Vagina (tissue), 2 donors: ENCODE measurements around the gene FA2H. TPM values are rescaled to one million over a fixed set of nuclear protein-coding genes. Genes with fewer than 3 reads are reported as not detected.

ENCODE experiments used
- DNase-seq, 2 donors: peaks; one replicate each; pipeline ENCODE4 v3.0.0-alpha.2; 2017; ENCODE audit errors: extremely low spot score in 2 of 2
- H3K27ac ChIP-seq: fragments of 200-600 bp; sonication (generic); one replicate; pipeline ENCODE4 v1.5.1; 2019
- H3K27me3 ChIP-seq: fragments of 200-600 bp; sonication (generic); one replicate; pipeline ENCODE4 v1.5.1; 2019
- H3K36me3 ChIP-seq, 2 donors: fragments of 200-600 bp; sonication (generic); one replicate each; pipeline ENCODE4 v1.5.1; 2017 to 2019
- H3K4me1 ChIP-seq: fragments of 200-600 bp; sonication (generic); one replicate; pipeline ENCODE4 v1.5.1; 2019
- H3K4me3 ChIP-seq, 2 donors: fragments of 200-600 bp; sonication (generic); 1 replicate in 1 of 2; 2 replicates in 1 of 2; pipeline ENCODE4 v1.5.1; 2016 to 2019
- H3K9me3 ChIP-seq: fragments of 200-600 bp; sonication (generic); one replicate; pipeline ENCODE4 v1.5.1; 2019
- POLR2A ChIP-seq, 2 donors: fragments of 450-650 bp; IDR thresholded peaks; one replicate each; pipeline ENCODE4 v1.6.1; 2017; ENCODE audit warnings: antibody characterized with exemption in 2 of 2, mild to moderate bottlenecking in 2 of 2, moderate library complexity in 2 of 2
- POLR2AphosphoS5 ChIP-seq, 2 donors: sonication (generic); formaldehyde crosslinking; IDR thresholded peaks; one replicate each; pipeline ENCODE4 v1.9.0; 2017; ENCODE audit warnings: antibody characterized with exemption in 2 of 2, mild to moderate bottlenecking in 2 of 2, low read depth in 1 of 2; ENCODE audit not compliant: insufficient read depth in 1 of 2
- intact Hi-C: fragments of 100-400 bp; cut with DNase I; formaldehyde crosslinking; loops from one replicate; pipeline ENCODE4 v1.15.1; 2023
- total RNA-seq: library from RNA; depleted of rRNA; stranded (reverse); fragments of >200 nt; gene quantifications from one replicate; pipeline ENCODE4 v1.2.3, GENCODE V29; 2016
- TF ChIP-seq, protein P1 (sequence below), 3 experiments: fragments of 450-650 bp in 2 of 3; fragments of 200-600 bp in 1 of 3; sonication (generic) in 1 of 3; IDR thresholded peaks; one replicate each; pipeline ENCODE4 v1.5.1; 2017 to 2019; ENCODE audit warnings: antibody characterized with exemption in 3 of 3, mild to moderate bottlenecking in 2 of 3, moderate library complexity in 2 of 3

Gene FA2H
- total RNA-seq, 1 donor from 2014 or later, result not detected

DNA sequence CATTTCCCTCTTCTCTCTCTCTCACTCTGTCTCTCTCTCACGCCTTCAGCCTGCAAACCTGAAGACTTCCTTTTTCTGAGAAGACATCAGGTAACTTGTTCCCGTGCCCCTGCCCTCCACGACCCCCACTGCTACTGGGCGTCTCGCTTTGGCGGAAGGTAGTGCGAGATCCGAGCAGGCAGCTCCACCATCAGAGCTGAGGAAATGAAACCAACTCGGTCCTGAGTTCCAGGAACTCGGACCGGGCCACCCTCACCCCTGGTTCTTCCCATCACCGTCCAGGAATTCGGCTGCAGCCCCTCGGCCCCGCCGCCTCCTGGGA is 74.5 kb downstream of the FA2H start:
- Histone ChIP-seq H3K9me3 (no peaks in the 10 kb centered on the region), H3K27me3 (no peaks in the 10 kb centered on the region), H3K4me1 (peaks cover 34% of the 10 kb centered on the region), H3K4me3 (peak overlapping the region; percentile 66 to 96), H3K36me3 (peaks cover 0 to 2% of the 10 kb centered on the region in 2 donors), H3K27ac (peak overlapping the region; percentile 89)
- intact Hi-C loops, result loop anchor here (10.0 kb wide), 1 partner anchor 165 kb away; no protein-coding TSS in a partner anchor
- TF ChIP-seq POLR2A (IDR thresholded peaks at IDR 0.05), result no peak
- TF ChIP-seq, protein P1, sequence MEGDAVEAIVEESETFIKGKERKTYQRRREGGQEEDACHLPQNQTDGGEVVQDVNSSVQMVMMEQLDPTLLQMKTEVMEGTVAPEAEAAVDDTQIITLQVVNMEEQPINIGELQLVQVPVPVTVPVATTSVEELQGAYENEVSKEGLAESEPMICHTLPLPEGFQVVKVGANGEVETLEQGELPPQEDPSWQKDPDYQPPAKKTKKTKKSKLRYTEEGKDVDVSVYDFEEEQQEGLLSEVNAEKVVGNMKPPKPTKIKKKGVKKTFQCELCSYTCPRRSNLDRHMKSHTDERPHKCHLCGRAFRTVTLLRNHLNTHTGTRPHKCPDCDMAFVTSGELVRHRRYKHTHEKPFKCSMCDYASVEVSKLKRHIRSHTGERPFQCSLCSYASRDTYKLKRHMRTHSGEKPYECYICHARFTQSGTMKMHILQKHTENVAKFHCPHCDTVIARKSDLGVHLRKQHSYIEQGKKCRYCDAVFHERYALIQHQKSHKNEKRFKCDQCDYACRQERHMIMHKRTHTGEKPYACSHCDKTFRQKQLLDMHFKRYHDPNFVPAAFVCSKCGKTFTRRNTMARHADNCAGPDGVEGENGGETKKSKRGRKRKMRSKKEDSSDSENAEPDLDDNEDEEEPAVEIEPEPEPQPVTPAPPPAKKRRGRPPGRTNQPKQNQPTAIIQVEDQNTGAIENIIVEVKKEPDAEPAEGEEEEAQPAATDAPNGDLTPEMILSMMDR (IDR thresholded peaks at IDR 0.05), result no peak
- no peak for TF ChIP-seq POLR2AphosphoS5 (IDR thresholded peaks at IDR 0.05; ENCODE audit: insufficient read depth in 1 of 2, low read depth in 1 of 2)
- no peak for DNase-seq

DNA sequence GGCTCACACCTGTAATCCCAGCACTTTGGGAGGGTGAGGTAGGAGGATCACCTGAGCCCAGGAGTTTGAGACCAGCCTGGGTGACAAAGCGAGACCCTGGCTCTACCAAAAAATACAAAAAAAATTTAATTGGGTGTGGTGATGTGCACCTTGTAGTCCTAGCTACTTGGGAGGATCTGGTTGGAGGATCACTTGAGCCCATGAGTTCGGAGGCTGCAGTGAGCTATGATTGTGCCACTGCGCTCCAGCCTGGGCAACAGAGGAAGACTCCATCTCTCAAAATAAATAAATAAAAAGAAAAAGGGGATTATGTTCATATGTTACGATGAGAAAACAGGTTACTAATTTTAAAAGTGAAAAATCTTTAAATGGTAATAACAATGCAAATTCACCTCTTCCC is 75.0 kb downstream of the FA2H start:
- peaks cover 0 to 6% of the 10 kb centered on the region in 2 donors for H3K36me3 ChIP-seq
- TF ChIP-seq, protein P1 (IDR thresholded peaks at IDR 0.05), result no peak
- no peak for TF ChIP-seq POLR2AphosphoS5 (IDR thresholded peaks at IDR 0.05; ENCODE audit: insufficient read depth in 1 of 2, low read depth in 1 of 2)
- TF ChIP-seq POLR2A (IDR thresholded peaks at IDR 0.05), result no peak
- H3K9me3 ChIP-seq, result no peaks in the 10 kb centered on the region
- DNase-seq, result no peak
- H3K4me1 ChIP-seq, result peaks cover 34% of the 10 kb centered on the region
- peak overlapping the region; percentile 89 for H3K27ac ChIP-seq
- peak overlapping the region; percentile 66 to 96 for H3K4me3 ChIP-seq
- H3K27me3 ChIP-seq, result no peaks in the 10 kb centered on the region
- intact Hi-C loops, result loop anchor here (5.0 to 10.0 kb wide), 2 partner anchors 165 to 823 kb away; no protein-coding TSS in a partner anchor

GRCh38 chr16:74698222-74698621 is 76.4 kb downstream of the FA2H start:
- Histone ChIP-seq H3K27me3 (no peaks in the 10 kb centered on the region), H3K27ac (peak overlapping the region; percentile 24), H3K4me1 (peaks cover 34% of the 10 kb centered on the region), H3K4me3 (no peak overlapping the region), H3K36me3 (peaks cover 0 to 11% of the 10 kb centered on the region in 2 donors), H3K9me3 (no peaks in the 10 kb centered on the region)
- DNase-seq, result no peak
- intact Hi-C loops, result loop anchor here (5.0 kb wide), 1 partner anchor 824 kb away; no protein-coding TSS in a partner anchor
- TF ChIP-seq POLR2AphosphoS5 (IDR thresholded peaks at IDR 0.05; ENCODE audit: insufficient read depth in 1 of 2, low read depth in 1 of 2) (no peak), POLR2A (IDR thresholded peaks at IDR 0.05) (no peak)
- TF ChIP-seq, protein P1 (IDR thresholded peaks at IDR 0.05), result no peak

DNA sequence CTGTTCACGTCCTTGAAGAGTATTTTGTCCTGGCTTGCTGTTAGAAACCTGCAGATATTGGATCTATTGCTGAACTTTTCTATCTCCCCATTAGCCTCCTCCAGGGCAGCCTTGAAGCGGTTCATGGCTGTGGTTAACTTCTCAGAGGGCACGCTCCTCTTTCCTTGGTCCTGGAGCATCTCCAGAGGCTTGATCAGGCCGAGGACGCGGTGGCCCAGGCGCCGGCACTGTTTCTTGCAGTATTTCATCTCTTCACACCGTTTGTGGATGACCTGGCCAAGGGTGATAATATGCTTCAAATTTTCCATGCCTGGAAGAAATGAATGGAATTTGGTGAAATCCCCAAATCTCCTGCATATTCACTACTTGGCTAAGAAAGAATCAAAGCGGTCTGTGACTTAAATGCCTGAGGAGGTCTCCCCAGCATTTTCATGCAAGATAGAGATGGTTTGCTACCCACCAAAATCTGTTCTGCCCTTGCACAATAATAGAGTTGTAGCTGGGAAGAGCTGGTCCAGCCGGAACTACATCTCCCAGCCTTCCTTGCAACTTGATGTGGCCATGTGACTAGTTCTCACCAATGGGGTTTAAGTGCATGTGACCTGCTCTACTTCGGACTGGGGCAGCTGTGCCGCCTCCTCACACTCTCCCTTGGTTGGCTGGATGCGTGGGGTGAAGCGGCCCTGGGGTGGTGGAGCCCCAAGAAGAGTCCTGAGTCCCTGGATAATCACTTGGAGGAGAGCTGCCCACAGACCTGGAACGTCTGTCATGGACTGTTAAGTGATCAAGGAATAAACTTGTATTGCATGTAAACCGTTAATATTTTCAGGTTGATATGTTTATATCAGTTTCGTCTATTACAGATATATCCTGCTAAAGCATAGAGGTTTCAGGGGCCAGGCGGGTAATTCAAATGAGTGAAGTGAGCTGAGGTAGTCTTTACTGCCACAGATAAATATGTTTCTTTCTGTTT is 78.9 kb downstream of the FA2H start:
- peaks cover 0 to 23% of the 10 kb centered on the region in 2 donors for H3K36me3 ChIP-seq
- peak in 1 of 2 donors; percentile 95 for DNase-seq
- H3K4me1 ChIP-seq, result peaks cover 29% of the 10 kb centered on the region
- no peaks in the 10 kb centered on the region for H3K27me3 ChIP-seq
- H3K4me3 ChIP-seq, result peak overlapping the region; percentile 35 to 38
- peak; percentile 70 to 77 for TF ChIP-seq POLR2AphosphoS5 (IDR thresholded peaks at IDR 0.05; ENCODE audit: insufficient read depth in 1 of 2, low read depth in 1 of 2)
- TF ChIP-seq POLR2A (IDR thresholded peaks at IDR 0.05), result no peak
- TF ChIP-seq, protein P1 (IDR thresholded peaks at IDR 0.05), result no peak
- peak overlapping the region; percentile 55 for H3K27ac ChIP-seq
- intact Hi-C loops, result loop anchor here (5.0 kb wide), 1 partner anchor 827 kb away; no protein-coding TSS in a partner anchor
- no peaks in the 10 kb centered on the region for H3K9me3 ChIP-seq
